GM10847 (cell line): ENCODE results near the gene ARHGDIB.

Experiments used
- POLR2A ChIP-seq: IDR thresholded peaks from 2 replicates; pipeline ENCODE4 v1.6.1; 2011; ENCODE audit not compliant: insufficient read length; ENCODE audit errors: extremely low read depth

ARHGDIB gene

DNA sequence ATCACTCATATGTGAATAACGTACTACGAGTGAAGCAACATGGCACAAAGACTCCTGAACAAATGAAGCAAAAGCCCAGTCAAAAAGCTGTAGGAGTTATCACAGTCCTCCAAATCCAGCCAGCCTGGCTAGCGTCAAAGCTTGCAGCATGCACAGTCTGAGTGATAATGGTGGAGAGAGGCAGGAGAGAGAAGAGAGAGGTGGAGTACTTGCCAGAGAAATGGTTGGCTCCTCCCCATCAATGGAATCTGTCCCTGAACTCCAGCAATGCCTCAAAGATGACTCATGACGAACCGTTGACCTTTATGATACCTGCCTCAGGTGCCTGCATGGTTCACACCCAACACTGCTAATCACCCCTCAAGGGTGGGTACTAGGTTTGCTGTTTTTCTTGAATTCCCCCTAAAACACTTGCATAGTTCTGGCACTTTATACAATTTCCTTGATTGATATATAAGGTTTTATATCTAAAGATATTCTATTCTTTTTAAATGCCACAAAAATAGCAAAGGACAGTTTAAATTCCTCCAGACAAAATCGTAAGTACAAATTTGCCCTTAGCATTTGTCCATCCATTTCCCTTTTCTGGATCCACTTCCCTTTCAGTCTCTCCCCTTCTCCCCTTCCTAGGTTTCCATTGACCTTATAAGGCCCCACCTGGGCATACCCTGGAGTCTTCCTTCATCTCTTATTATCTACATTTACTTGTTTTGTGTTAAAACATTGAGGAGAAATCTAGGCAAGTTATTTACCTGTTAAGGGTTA is 10.2 kb downstream of the ARHGDIB start:
- no peak for TF ChIP-seq POLR2A

DNA sequence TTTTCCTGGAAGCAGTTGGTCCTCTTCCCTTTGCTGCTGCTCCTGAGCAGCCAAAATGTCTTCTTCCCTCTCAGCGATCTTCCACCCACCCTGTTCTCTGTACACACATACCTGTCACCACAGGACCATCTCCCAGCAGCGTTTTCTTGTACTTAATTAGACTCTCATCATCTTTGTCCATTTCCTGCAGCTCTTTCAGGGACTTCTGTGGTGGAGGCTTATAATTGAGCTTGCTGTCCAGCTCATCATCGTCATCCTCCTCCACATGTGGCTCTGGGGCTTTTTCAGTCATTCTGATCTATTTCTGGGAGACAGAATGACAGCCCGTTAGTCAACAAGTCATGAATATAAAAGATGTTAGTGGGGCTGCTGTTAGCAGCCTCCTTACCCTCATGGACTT is 11.0 kb downstream of the ARHGDIB start:
- TF ChIP-seq POLR2A, result no peak

DNA sequence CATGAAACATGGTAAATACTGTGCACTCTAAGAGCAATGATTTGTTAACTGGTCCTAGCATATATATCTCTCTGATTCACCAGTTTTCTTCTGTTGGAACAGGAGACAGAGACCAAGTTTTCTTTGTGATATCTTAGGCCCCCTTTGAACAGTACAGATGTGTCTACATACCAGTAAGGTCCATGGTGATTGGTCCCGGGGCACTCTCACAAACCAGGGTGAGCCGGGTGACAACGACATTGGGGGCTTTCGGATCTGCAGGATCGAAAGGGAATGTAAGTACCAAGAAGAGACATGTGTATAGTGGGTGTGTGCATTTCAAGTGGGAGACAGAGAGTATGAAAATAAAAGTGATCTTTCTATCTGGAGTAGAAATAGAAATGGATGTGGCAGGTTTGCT is 11.8 kb downstream of the ARHGDIB start:
- no peak for TF ChIP-seq POLR2A

DNA sequence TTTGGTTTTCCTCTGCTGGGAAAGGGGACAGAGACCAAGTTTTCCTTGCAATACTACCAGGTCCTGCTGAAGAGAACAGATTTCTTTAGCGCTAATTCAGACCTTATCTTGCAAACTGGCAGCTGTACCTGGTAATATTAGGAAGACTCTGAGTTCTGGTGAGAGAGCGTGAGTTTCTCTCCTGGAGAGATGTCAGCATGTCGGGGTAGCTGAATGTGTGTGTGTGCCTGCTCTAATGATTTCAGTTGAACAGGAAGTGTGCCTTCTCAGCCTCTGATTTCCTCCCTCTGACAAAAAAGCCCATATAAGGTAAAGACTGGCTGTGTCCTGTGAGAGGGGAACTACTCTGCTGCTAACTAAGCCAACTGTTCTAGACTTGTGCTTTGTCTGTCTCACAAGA is 12.7 kb downstream of the ARHGDIB start:
- TF ChIP-seq POLR2A, result no peak

DNA sequence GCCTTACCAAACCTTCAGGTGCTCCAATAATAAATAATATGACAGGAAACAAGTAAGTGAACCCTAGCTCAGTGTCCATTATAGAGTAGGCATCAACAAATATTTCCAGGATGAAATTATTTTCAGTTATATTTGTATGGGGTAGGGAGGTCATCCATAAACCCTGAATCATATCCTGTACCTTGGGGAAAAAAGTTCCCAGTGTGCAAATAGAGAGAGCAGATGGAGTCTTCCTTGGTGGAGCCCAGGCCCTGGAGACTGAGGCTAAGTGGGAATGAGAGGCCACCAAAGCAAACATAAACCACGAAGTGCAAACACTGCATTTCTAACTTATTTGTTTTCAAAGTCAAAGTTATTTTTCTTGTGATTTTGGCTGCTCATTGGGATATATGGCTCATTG is 14.5 kb downstream of the ARHGDIB start:
- no peak for TF ChIP-seq POLR2A

DNA sequence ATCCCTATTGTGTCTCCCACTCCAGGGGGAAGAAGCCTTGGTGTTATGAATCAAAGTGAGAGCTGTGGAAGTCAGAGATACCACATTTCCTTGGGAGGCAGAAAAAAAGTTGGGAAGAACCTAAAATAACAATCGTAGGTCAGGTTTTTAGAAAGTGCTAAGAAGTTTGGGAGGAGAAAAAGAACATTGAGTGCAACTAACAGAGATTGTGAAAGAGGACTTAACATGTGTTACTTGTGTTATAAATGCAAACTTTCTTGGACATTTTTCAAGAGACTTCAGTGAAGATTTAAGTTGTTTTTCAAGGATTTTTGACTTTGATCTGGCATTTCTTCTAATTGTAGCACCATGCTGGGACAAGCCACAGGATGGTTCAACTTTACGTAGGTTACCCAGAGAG is 15.2 kb downstream of the ARHGDIB start:
- no peak for TF ChIP-seq POLR2A

DNA sequence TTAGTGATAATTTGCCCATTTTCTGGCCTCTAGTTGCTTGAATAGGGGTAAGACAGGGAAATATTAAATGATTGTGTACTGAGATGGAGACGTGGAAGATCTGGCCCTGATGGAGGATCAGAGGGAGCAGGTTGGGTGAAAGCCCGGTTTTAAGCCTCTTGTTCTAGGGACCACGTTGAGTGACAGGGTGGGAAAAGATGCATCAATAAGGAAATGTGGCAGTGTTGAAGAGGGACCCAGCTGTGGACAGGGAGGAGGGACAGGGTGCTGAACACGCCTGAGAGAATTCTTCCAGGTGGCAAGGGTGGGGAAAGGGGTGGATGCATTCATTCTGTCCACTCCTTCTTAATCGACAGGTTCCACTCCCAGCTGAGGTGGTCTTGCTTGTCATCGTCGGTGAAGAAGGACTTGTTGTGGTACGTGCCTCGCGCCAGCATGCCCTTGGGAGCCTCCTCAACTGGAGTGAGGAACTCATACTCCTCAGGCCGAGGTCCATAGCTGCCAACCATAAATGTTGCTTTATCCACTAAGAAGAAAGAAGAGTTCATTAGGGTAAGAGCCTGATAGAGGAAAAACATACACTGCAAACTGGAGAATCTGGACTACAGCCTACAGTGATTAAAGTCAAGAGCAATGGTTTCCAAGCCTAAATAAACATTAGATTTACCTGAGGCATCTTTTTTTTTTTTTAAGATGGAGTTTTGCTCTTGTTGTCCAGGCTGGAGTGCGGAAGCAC is 19.0 kb downstream of the ARHGDIB start:
- TF ChIP-seq POLR2A, result no peak

DNA sequence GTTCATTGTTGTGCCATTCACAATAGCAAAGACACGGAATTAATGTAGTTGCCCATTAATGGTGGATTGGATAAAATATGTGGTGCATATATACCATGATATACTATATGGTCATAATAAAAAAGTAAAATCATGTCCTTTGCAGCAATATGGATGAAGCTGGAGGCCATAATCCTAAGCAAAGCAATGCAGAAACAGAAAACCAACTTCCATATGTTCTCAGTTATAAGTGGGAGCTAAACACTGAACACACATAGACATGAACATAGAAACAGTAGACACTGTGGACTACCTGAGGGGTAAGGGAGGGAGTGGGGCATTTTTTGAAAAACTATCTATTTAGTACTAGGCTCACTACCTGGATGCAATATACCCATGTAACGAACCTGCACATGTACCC is 20.0 kb downstream of the ARHGDIB start:
- no peak for TF ChIP-seq POLR2A

DNA sequence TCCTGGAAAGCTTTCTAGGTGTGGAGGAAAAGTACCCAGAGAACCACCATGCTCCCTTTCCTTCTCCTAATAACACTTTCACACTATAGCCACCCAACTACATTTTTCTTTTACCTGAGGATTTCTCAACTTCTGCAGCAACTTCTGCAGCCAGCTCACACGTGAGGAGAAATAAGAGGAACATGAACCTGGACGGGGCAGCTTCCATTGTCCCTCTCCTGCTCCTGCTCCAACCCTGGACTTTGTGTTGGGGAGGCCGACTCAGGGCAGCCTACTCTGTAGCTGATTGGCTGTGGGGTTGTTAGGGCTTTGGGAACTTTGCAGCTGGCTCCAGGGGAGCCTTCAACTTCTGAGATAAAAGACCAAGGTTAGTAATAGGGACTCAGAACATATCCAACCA is 23.1 kb downstream of the ARHGDIB start, which contains the start of gene ERP27:
ERP27 (minus strand) TSS at position 237 of the 400 bp plus-strand sequence; CDS start at position 208, 29 bp downstream.
- no peak for TF ChIP-seq POLR2A

DNA sequence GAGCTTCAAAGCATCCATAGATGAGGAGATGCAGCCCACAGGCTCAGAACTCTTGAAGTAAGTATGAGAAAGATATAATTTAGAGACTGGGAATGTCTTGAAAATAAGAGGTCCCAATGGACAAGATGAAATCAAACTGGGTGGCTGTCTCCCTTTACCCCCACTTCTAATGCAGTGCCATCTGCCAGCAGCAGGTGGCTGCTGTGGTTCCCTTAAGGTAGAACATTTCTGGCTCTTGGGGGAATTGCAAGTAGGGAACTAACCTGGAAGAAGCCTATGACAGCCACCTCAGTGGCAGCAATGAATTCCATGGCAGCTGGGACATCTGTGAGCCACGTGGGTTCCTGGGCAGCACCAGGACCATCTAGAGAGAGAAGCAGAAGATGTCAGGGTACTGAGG is 23.7 kb downstream of the ARHGDIB start:
- no peak for TF ChIP-seq POLR2A

DNA sequence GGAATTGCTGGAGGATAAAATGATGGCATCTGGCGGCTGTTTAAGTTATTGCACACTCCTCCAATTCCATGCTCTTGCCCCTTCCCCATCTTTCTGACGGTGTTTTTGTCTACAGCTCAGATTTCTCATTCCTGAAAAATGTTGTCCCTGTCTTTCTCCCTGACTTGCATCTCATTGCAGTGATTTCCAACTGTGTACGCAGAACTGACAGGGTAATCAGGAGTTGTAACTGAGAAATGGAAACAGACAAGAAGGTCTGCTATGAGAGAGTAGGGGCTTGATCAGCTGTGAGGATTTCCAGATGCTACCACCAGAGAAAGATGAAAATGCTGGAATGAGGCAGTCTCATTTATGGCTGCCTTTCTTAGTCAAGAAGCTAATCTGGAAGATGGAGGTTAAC is 24.4 kb downstream of the ARHGDIB start:
- TF ChIP-seq POLR2A, result no peak

DNA sequence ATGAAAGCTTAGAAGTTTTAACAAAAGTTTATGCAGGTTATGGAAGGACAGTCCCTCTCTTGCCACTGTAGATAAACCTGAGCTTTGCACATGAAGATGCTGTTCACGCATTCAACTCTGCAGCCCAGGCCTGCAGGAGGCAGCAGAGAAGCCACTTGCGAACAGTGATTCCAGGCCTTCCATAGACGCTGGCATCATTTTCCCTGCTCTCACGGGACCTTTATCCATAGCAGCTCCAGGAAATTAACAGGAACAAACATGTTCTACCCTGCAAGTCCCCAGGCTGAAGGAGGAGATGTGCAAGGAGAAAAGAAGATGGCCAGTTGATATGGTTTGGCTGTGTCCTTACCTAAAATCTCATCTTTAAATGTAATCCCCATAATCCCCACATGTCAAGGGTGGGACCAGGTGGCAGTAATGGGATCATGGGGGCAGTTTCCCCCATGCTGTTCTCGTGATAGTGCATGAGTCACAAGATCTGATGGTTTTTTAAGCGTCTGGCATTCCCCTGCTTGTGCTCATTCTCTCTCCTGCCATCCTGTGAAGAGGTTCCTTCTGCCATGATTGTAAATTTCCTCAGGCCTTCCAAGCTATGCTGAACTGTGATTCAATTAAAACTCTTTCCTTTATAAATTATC is 25.1 kb downstream of the ARHGDIB start:
- TF ChIP-seq POLR2A, result no peak

DNA sequence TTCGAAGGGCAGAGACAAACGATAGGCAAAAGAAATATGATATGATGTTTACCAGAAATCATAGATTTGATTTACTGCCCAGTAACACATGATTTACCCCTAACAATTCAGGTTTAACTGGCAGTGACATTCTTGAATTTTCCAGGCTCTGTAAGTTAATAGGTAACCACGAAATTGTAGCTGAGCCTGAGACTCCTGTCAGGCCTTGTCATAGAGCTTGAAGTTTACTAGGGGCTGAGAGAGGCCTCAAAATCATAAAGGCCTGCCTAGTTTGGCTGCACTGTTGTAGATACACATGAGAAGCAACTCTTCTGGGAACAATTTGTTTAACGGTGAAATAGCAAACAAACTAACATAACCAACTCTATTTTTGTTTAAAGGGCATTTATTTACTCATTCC is 26.4 kb downstream of the ARHGDIB start:
- TF ChIP-seq POLR2A, result no peak

DNA sequence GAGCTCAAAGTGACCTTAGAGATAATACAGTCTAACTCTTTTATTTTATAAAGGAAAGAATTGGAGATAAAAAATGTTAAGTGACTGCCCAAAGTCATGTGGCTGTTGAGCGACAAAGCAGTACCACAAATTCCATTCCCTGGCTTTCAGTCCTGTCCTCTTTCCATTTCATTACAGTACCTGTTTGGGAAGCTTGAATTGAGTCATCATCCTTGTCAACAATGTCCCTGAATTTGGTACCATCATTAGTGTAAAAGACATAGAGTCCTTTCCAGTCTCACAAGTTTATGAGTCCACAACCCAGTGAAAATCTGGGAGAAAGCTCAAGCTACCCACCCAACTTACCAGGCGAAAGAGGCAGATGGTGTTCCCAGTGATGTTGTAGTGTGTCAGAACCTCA is 26.9 kb downstream of the ARHGDIB start:
- TF ChIP-seq POLR2A, result no peak

DNA sequence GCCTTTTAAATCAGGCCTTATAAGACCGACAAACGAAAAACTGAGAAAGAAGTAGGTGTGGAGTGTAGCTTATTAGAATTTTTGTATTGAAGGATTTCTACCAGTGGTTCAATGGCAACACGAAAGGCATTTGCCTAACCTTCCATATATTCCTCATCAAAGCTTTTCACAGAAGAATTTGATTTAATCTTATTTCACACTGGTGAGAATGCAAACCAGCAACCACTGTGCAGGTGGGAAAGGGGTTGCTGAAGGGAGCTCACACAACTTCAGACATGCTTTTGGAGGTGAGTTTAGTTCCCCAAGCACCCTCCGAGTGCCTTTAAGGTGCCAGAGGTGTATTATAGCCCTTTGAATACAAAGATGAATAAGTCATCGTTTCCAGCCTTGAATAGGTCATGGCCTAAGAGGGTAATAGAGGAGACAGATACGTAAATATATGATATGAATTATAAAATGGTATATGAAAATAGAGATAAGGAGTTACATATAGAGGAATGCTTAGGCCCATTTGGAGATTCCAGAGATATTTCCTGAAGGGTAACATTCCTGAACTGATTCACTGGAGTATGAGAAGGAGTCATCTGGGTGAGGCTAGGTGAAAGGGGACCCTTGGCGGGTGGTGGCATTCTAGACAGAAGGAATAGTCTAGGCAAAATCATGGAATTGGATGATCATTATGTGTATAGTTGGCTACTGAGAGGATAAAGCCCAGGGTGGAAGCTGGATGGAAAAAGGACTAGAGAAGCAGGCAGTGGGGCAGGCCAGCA is 29.4 kb downstream of the ARHGDIB start:
- TF ChIP-seq POLR2A, result no peak
